Stimulated activated CD8-positive, alpha-beta memory T cell treated with anti-CD3 and anti-CD28 coated beads, Interleukin-4, amount 100 ng/mL, for 24 hours (primary cell): ENCODE data around the gene CAB39.

Source experiments
- DNase-seq: peaks from one replicate; pipeline ENCODE4 v3.0.0-alpha.2; 2020; ENCODE audit warnings: low read depth

CAB39 gene

GRCh38 chr2:230712443-230713330 is at the start of gene CAB39:
Gene CAB39, plus strand, starts transcription at chr2:230712842. Its CDS starts 47,160 bp downstream, at chr2:230760002.
- peak; percentile 80 for DNase-seq

- no peak for DNase-seq
These were observed 48.5 kb upstream of the CAB39 start for GRCh38 chr2:230664128-230664527.

- no peak for DNase-seq
These were observed 47.8 kb upstream of the CAB39 start for GRCh38 chr2:230664844-230665243.

GRCh38 chr2:230665263-230665691 is 47.4 kb upstream of the CAB39 start:
- no peak for DNase-seq

- DNase-seq, result no peak
These were observed 46.2 kb upstream of the CAB39 start for GRCh38 chr2:230666446-230666845.

GRCh38 chr2:230666885-230667712 is 45.5 kb upstream of the CAB39 start:
- no peak for DNase-seq

GRCh38 chr2:230668184-230668938 is 44.3 kb upstream of the CAB39 start:
- DNase-seq, result no peak

- DNase-seq, result no peak
These were observed 43.7 kb upstream of the CAB39 start for GRCh38 chr2:230668939-230669303.

- no peak for DNase-seq
These were observed 43.2 kb upstream of the CAB39 start for GRCh38 chr2:230669386-230669950.

GRCh38 chr2:230671117-230671516 is 41.5 kb upstream of the CAB39 start:
- DNase-seq, result no peak

- DNase-seq, result no peak
These were observed 39.8 kb upstream of the CAB39 start for GRCh38 chr2:230672836-230673235.

- no peak for DNase-seq
These were observed 38.2 kb upstream of the CAB39 start for GRCh38 chr2:230674401-230674800.

- DNase-seq, result no peak
These were observed 37.5 kb upstream of the CAB39 start for GRCh38 chr2:230674966-230675672.

- no peak for DNase-seq
These were observed 36.1 kb upstream of the CAB39 start for GRCh38 chr2:230676546-230676945.

- no peak for DNase-seq
These were observed 35.3 kb upstream of the CAB39 start for GRCh38 chr2:230677201-230677946.

GRCh38 chr2:230678018-230678417 is 34.6 kb upstream of the CAB39 start:
- no peak for DNase-seq

- DNase-seq, result no peak
These were observed 34.2 kb upstream of the CAB39 start for GRCh38 chr2:230678451-230678850.

GRCh38 chr2:230680463-230681170 is 32.0 kb upstream of the CAB39 start:
- no peak for DNase-seq

GRCh38 chr2:230681171-230681545 is 31.5 kb upstream of the CAB39 start:
- no peak for DNase-seq

GRCh38 chr2:230682546-230682945 is 30.1 kb upstream of the CAB39 start:
- DNase-seq, result no peak
